Large intestine (tissue), 1 donor: Measurements from ENCODE around the gene FAM241B. TPM values are rescaled to one million over a fixed set of nuclear protein-coding genes. Genes with fewer than 3 reads are reported as not detected.

Experiments used
- polyA plus RNA-seq: library from polyadenylated mRNA; unstranded; fragments of 120-200 nt; gene quantifications from one replicate; pipeline ENCODE4 v1.2.1, GENCODE V29; 2013

The FAM241B gene
- polyA plus RNA-seq, 1 donor, result 6.4 TPM

Other genes with a start within 250 kb of the FAM241B start
- 8.2 TPM for gene TACR2, start 213.3 kb upstream of the FAM241B start, polyA plus RNA-seq
- 37.9 TPM for gene TSPAN15, start 178.8 kb upstream of the FAM241B start, polyA plus RNA-seq
- 3.1 TPM for gene NEUROG3, start 56.8 kb upstream of the FAM241B start, polyA plus RNA-seq
- 9.6 TPM for gene COL13A1, start 171.7 kb downstream of the FAM241B start, polyA plus RNA-seq